RPMI7951 (cell line): ENCODE results near the gene ALDH4A1. TPM values are rescaled to one million over a fixed set of nuclear protein-coding genes. Genes with fewer than 3 reads are reported as not detected.

Experiments used
- DNase-seq: peaks from one replicate; pipeline ENCODE4 v3.0.0-alpha.2; 2012; ENCODE audit warnings: low read depth
- total RNA-seq: library from RNA; depleted of rRNA; stranded (reverse); fragments of >200 nt; shearing (Covaris generic); gene quantifications from 2 replicates; pipeline ENCODE4 v1.2.3, GENCODE V29; 2014; rRNA removed

The ALDH4A1 gene
- 13.1 and 13.4 TPM in 2 replicates for total RNA-seq

- peak; percentile 99 for DNase-seq
Measured at GRCh38 chr1:18902523-18903290, at the start of gene ALDH4A1. TSS of gene ALDH4A1 (minus strand) at chr1:18902555. CDS start at chr1:18902523, 32 bp downstream.

GRCh38 chr1:18951818-18952391 lies 49.5 kb upstream of the ALDH4A1 start:
- peak; percentile 76 for DNase-seq

- DNase-seq: no peak
Measured at GRCh38 chr1:18951416-18951815, 49.1 kb upstream of the ALDH4A1 start.

- peak; percentile 64 for DNase-seq
Measured at GRCh38 chr1:18950401-18951026, 48.2 kb upstream of the ALDH4A1 start.

GRCh38 chr1:18949686-18950400 lies 47.5 kb upstream of the ALDH4A1 start:
- peak; percentile 73 for DNase-seq

GRCh38 chr1:18948913-18949685 lies 46.7 kb upstream of the ALDH4A1 start:
- peak; percentile 75 for DNase-seq

- peak; percentile 82 for DNase-seq
Measured at GRCh38 chr1:18948048-18948912, 45.9 kb upstream of the ALDH4A1 start.

GRCh38 chr1:18947570-18947969 lies 45.2 kb upstream of the ALDH4A1 start:
- DNase-seq: no peak

- DNase-seq: peak; percentile 61
Measured at GRCh38 chr1:18946550-18947381, 44.4 kb upstream of the ALDH4A1 start.

- DNase-seq: peak; percentile 69
Measured at GRCh38 chr1:18945401-18945849, 43.1 kb upstream of the ALDH4A1 start.

- no peak for DNase-seq
Measured at GRCh38 chr1:18944810-18945209, 42.5 kb upstream of the ALDH4A1 start.

- DNase-seq: no peak
Measured at GRCh38 chr1:18943914-18944572, 41.7 kb upstream of the ALDH4A1 start.

- DNase-seq: no peak
Measured at GRCh38 chr1:18943162-18943561, 40.8 kb upstream of the ALDH4A1 start.

GRCh38 chr1:18942340-18942739 lies 40.0 kb upstream of the ALDH4A1 start:
- DNase-seq: no peak

GRCh38 chr1:18941221-18942141 lies 39.1 kb upstream of the ALDH4A1 start:
- peak; percentile 86 for DNase-seq

GRCh38 chr1:18940303-18941020 lies 38.1 kb upstream of the ALDH4A1 start:
- DNase-seq: no peak
